Measurements from ENCODE around the gene C17orf50.

- TF ChIP-seq ZNF777 (CRISPR knock-in tag; IDR thresholded peaks at IDR 0.05) (no peak), ZBTB1 (CRISPR knock-in tag; IDR thresholded peaks at IDR 0.05; ENCODE audit: borderline replicate concordance) (no peak), REST (IDR thresholded peaks at IDR 0.05; ENCODE audit: borderline replicate concordance in 1 of 2, low read depth in 1 of 2, low read length in 2 of 2) (no peak), NFIC (IDR thresholded peaks at IDR 0.05; ENCODE audit: low read length) (no peak), GMEB1 (CRISPR knock-in tag; IDR thresholded peaks at IDR 0.05; ENCODE audit: borderline replicate concordance) (no peak), HCFC1 (IDR thresholded peaks at IDR 0.05; ENCODE audit: low read depth, low read length) (no peak), IRF2 (CRISPR knock-in tag; IDR thresholded peaks at IDR 0.05) (no peak), ZNF274 (CRISPR knock-in tag; IDR thresholded peaks at IDR 0.05) (no peak), GMEB2 (CRISPR knock-in tag; IDR thresholded peaks at IDR 0.05; ENCODE audit: low read depth) (no peak), ZNF20 (CRISPR knock-in tag; IDR thresholded peaks at IDR 0.05) (no peak), CHD4 (IDR thresholded peaks at IDR 0.05; ENCODE audit: borderline replicate concordance, low read length) (no peak), MAFK (conservative IDR thresholded peaks at IDR 0.05 in 1 of 2, IDR thresholded peaks at IDR 0.05 in 1 of 2; ENCODE audit: low read length in 2 of 2) (no peak), ZNF607 (CRISPR knock-in tag; IDR thresholded peaks at IDR 0.05; ENCODE audit: borderline replicate concordance) (no peak), CTCF (CRISPR knock-in tag; IDR thresholded peaks at IDR 0.05) (no peak)
These were observed 11.7 kb upstream of the C17orf50 start for GRCh38 chr17:35748979-35749378.
